NOMO-1 treated with dmso at 0.1 percent for 144 hours (cell line): ENCODE results near the gene TTLL9.
"Not testable (repeated sequence)": the region's sequence is repeated elsewhere in the genome, so short reads cannot be mapped to it uniquely, and the experiment has no call there.

Source experiments
- DNase-seq: peaks from one replicate; lab custom pipeline; 2025; ENCODE audit not compliant: unreplicated experiment; lab: John Stamatoyannopoulos, UW

Gene TTLL9

DNA sequence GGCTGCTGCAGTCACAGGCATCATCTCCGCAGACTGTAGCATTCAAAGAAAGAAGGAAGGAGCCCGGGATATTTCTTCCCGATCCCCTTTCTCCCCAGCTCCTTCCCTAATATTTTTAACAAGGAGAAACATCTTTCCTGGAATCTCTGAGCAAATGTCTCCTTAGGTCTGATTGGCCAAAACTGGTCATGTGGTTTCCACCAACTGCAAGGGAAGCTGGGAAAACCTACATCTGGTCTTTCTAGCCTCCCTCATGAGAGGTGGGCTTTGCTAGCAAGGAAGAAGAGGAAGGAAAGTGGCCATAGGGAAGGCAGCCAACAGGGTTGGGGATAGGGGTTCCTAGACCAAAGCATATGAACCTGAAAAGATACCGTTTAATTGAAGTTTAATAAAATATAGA, 46.3 kb downstream of the TTLL9 start:
- no peak for DNase-seq

DNA sequence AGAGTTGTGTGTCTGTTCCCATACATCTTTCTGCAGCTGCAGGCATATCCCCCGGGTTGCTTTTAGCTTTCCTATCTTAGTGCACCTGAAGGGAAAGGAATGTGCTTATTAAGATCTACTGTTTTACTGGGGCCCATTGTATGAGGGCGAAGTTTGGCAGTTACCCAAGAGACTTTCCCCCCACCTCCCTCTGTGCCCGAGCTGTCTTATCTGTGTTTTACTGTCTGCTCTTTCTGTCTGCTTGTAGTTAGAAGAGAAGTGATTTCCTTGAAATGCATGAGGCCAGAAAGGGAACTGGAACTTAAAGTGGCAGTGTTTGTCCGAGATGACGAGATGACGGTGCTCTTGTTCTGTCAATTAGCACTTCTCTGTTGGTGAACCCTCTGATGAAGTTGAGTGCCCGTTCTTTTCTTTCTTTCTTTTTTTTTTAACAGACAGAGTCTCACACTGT, 47.6 kb downstream of the TTLL9 start:
- DNase-seq = peak; percentile 42

DNA sequence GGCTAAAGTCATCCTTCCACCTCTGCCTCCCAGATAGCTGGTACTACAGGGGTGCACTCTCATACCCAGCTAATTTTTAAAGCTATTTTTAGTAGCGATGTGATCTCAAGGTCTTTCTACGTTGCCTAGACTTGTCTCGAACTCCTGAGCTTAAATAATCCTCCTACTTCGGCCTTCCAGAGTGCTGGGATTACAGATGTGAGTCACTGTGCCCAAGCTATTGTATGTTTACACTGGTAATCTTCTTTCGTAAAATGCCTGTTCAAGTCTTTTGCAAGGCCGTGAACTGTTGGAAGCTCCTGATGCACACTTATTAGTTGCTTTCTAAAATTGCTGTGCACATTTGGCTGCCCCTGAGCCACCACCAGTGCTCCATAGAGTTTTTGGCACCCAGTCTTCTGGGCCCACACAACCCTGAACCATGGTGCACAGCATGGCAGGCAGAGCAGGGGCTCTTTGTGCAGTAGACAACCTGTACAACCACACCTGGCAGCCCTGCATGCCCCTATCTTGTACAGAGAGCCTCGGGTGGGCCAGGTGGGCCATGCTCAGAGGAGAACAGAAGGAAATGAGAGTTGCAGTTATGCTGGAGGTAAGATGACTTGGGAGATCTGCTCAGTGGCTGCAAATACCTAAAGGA, 48.2 kb downstream of the TTLL9 start:
- no peak for DNase-seq

DNA sequence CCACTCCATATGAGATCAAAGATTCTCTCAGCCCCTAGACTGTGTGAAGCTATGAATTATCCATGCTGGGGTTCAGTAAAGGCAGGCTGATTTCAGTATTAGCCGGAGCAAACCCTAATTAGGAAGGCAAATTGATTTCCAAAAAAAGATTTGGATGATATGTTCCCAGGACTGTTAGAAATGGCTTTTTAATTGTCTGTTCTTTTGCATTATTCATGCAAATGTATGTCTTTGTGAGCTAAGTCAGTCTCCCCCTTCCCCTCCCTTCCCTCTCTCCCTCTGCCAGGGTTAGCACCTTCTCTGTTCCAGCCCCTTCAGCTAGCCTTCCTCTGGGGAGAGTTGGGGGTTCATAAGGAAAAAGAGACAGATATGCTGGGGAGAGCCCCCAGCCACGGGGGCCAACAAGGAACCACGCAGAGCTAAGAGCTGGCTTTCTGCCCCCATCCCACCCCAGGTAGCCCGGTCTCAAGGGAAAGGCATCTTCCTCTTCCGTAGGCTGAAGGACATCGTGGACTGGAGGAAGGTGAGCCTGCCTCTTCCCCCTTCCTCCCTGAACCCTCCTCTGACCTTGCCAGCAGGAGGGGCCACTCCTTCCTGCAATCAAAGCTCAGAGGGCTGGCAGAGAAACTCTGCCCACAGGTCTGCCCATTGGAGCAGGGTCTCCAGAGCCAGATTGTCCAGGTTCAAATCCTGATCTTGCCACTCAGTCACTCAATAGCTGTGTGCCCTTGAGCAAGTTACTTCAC, 49.1 kb downstream of the TTLL9 start:
- no peak for DNase-seq

DNA sequence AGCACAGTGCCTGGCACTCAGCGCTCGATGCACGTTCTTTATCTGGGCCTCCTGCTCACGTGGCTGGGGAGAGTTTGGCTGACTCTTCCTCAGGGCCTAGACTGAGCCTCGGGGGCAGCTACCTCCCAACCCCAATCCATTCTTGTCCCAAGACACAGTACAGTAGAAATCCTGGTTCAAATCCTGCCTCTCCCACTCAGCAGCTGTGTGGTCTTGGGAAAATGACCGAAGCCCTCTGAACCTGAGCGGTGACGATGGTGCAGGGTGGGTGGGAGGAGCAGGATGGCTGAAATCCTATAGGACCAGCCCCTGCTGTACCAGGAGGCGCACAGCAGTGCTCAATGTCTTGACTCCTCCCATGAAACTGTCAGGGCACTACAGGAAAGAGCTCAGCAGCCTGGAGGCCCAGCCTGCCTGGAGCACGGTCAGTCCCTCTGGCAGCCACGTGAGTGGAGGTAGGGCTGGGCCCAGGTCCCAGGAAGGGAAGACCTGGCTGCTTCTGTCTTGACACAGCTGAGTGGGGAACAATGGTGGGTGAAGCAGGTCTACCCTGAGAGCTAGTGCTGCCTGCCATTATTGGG, 49.9 kb downstream of the TTLL9 start:
- no peak for DNase-seq

DNA sequence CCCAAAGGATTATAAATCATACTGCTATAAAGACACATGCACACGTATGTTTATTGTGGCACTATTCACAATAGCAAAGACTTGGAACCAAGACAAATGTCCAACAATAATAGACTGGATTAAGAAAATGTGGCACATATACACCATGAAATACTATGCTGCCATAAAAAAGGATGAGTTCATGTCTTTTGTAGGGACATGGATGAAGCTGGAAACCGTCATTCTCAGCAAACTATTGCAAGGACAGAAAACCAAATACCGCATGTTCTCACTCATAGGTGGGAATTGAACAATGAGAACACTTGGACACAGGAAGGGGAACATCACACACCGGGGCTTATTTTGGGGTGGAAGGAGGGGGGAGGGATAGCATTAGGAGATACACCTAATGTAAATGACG, 51.0 kb downstream of the TTLL9 start:
- DNase-seq = not testable (repeated sequence)

DNA sequence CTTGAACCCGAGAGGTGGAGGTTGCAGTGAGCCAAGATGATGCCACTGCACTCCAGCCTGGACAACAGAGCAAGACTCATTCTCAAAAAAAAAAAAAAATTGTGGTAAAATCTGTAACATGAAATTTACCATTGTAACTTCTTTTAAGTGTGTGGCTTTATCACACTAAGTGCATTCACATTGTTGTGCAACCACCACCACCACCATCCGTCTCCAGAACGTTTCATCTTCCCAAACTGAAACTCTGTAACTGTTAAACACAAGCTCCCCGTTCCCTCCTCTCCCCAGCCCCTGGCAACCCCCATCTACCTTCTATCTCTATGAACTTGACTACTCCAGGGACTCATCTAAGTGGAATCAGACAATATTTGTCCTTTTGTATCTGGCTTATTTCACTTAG, 51.7 kb downstream of the TTLL9 start:
- DNase-seq = no peak

DNA sequence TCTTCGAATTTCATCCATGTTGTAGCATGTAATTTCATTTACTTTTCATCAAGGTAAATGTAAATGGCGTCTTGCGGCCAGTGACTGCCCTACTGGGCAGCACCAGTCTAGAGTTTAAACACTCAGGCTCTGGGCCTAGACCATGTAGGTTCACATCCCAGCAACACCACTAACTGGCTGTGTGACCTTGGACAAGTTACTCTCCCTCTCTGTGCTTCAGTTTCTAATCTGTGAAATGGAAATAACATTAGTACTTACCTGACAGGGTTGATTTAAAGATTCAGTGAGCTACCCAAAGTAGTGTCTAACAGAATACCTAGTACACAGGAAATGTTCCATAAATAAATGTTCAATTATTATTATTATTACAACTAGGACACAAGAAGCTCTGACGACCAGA, 52.2 kb downstream of the TTLL9 start:
- no peak for DNase-seq

DNA sequence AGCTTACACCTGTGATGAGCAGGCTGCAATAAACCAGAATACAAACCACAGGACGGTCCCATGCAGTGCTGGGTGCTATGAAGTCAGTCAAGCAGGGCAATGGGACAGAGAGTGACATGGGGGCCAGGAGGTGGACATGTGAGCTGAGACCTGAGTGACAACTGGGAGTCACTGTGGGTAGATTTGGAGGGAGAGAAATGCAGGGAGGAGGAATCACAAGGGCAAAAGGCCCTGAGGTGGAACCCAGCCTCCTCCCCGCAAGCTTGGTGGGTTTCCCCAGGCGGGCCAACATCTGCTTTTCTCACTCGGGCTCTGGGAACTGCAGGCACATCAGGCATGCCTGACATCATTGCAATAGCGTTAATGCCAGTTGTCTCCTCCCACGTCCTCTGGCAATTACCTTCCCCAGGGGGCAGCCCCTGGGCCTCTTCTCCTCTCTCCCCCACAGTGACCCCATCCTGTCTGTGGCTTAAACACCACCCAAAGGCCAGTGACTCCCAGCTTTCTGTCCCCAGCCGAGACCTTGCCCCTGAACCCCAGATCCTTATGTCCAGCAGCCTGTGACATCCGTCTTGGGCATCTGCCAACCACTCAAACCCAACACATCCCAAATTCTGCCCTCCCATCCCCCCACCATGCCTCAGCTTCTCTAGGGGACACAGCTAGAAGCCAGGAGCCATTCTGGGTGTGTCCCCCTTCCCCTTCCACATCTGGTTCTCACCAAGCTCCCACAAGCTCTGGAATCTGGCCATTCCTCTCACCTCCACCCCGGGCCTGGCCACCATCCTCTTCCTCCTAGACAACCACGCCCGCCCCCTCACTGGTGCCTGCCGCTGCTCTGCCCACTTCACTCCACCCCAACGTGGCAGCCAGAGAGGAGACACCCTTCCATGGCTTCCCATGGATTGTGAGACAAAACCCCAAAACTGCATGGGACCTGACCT, 53.2 kb downstream of the TTLL9 start:
- no peak for DNase-seq

DNA sequence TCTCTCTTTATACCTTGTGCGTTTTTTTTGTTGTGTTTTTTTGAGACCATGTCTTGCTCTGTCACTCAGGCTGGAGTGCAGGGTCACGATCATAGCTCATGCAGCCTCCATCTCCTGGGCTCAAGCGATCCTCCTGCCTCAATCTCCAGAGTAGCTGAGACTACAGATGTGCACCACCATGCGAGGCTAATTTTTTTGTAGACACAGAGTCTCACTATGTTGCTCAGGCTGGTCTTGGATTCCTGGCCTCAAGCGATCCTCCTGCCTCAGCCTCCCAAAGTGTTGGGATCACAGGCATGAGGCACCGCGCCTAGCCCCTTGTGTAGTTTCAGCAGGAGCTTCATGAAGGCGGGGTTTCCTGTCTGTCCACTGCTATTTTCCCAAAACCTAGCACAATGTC, 54.1 kb downstream of the TTLL9 start:
- no peak for DNase-seq

DNA sequence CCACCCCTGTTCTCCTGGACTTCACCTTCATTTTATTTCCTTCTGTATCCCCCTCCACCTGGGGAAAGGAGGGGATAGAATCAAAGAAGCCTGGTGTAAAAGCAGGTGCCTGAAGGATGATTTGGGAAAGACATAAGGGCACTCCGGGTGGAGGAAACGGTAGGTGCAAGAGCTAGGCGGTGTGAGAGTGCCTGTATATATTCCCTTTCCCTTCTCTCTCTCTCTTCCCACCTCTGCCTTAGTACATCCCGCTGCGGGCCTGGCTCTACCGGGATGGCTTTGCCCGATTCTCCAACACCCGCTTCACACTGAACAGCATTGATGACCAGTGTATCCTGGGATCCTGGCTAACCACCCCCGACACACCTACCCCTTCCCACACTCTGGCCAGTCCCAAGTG, 55.2 kb downstream of the TTLL9 start:
- no peak for DNase-seq

DNA sequence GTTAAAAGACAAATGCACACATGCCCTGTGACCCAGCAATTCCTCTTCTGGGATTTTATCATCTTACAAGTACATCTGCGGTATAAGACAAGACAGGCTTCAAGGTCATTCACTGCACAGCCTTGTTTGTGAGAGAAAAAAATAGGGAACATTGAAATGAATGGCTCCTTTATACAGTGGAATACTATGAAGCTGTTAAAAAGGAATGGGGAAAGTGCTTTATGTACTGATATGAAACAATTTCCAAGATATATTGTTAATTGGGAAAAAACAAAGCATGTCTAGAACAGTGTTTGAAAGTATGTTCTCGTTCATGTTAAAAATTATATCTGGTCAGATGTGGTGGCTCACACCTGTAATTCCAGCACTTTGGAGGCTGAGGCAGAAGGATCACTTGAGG, 56.1 kb downstream of the TTLL9 start:
- DNase-seq = no peak

DNA sequence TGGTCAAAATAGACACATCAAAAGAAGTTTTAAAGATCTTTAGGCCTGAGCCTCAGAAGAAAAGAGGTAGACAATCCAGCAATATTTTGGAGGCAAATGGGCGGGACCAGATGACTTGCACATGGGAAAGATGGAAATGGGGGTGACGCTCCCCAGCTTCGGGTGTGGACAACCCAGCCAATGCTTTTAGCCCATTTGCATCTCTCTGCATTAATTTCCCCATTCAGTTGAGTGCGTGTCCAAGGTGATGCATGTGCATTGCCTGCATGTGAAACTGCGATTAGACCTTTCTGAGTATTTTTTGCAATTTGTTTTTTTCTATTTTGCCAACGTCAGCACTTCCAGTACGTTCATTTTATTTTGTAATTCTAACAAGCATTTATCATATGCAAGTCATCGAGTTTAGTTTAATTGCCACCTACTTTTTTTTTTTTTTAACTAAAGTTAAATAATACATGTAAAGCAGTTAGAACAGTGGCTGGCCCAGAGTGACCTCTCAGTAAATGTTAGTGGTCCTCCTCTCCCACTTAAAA, 57.3 kb downstream of the TTLL9 start:
- no peak for DNase-seq

DNA sequence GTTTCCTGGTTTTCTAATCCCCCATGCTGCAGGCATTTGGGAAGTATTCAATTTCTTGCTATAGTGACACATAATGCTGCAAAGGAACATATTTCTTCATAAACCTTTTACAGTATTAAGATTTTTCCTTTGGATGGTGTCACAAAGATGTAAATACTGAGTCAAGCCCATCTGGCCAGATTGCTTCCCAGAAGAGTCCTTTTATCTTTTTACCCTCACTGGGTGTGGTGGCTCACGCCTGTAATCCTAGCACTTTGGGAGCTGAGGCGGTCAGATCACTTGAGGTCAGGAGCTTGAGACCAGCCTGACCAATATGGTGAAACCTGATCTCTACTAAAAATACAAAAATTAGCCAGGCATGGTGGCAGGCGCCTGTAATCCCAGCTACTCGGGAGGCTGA, 59.2 kb downstream of the TTLL9 start:
- DNase-seq = not testable (repeated sequence)

DNA sequence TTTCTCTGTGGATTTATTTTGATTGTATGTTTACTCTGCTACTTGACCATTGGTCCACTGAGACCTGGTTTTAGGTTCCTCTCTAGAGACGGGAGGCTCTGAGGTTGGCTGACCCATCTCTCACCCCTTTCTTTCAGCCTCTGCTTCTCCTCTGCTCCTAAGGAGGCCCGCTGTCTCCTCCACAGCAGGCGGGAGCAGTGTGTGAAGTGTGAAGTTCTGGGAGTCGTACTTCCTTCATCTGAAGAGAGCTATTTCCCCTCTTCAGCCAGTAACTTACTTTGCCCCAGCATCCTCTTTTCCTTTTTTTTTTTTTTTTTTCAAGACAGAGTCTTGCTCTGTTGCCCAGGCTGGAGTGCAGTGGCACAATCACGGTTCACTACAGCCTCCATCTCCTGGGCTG, 60.3 kb downstream of the TTLL9 start:
- no peak for DNase-seq

DNA sequence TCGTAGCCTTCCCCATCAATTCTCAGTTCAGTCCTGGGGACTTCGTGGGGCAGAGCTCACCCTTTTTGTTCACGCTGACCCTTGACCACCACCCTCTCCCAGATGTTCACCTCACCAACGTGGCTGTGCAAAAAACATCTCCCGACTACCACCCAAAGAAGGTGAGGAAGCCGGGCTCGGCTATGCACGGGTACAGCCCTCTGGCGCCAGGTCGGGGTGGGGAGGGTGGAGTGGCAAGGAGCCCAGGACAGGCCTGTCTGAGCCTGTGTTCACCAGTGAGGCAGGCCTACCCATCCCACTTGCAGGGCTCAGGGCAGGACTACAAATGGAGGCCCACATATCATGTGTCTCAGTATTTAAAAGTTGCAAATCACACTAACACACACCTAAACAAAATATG, 63.3 kb downstream of the TTLL9 start:
- no peak for DNase-seq

DNA sequence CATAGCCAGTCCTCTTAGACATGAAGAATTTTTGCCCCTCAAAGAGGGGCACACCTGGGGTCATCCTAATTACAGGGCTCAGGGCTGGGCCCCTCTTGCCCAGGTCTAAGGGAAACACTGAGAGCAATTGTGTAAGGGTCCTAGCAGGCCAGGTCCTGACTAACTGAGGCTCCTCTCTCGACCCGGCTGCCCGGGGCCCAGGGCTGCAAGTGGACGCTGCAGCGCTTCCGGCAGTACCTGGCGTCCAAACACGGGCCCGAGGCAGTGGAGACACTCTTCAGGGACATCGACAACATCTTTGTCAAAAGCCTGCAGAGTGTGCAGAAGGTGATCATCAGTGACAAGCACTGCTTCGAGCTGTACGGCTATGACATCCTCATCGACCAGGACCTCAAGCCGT, 64.1 kb downstream of the TTLL9 start:
- DNase-seq = no peak

DNA sequence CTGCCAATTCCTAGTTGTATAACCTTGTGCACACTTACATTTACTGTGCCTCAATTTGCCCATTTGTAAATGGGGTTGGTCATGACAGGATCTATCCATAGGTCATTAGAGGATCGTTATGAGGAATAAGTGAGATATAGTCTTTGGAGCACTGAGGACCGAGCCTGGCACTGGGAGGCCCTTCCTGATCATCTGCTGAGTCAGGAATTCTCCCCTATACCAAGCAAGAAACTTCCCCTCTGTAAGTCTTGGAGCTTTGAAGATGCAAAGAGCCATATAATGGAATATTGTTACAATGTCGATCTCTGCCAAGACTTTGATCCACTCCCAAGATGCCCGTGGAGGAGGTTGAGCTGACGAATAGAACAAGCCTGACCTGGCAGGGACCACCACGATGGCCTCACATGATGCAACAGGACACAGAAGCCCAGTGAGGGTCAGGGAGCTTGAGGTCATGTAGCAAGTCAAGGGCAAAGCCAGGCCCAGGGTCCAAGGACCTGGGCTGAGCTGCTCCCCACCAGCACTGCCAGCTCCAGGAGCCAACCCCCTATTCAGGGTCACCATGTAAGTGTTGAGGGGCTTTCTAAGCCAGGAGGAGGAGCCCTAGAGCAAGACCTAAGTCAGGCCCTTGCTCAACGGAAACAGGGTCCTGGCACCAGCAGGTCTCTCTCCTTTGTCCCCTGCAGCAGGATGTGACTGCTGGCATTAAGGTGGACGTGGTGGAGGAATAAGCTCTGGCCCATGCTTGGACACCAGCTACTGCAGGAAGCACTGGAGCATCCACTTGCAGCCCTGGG, 64.7 kb downstream of the TTLL9 start:
- DNase-seq = no peak

DNA sequence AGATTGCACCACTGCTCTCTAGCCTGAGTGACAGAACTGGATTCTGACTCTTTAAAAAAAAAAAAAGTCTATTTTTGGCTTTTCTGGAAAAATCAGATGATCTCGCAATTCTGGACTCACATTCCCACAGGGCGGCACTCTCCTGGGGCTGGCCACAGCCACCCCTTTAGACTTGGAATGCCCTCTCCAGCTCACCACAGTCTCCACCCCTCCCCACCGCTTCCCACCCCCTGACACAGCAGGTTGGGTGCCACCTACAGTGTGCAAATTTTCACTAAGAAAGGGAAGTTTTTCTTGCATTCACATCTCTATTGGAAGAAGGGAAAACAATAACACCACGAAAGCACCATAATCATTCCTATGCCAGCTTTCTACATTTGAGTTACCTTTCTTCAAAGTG, 66.0 kb downstream of the TTLL9 start:
- DNase-seq = no peak

DNA sequence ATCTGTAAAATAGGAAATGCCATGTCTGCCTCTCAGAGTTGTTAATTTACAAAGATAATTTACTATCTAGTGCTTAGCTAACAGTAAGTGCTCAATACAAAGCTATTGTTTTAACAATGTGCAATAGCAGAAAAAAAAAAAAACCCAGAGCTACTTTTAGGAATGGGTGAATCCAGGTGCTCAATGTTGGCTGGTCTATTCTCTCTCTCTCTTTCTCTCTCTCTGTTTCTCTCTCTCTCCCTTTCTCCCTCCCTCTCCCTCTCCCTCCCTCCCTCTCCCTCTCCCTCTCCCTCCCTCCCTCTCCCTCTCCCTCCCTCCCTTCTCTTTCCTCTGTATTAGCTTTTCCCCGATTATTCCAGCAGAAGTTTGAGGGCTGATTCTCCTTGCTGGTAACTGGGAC, 67.4 kb downstream of the TTLL9 start:
- DNase-seq = no peak
